HCT116 (cell line): Measurements from ENCODE around the gene TRIM9.

Experiments used
- CEBPB ChIP-seq: IDR thresholded peaks from 2 replicates; pipeline ENCODE4 v1.6.1; 2012; ENCODE audit warnings: low read depth
- EZH2 ChIP-seq: fragments of 200-600 bp; sonication (generic); IDR thresholded peaks from 2 replicates; pipeline ENCODE4 v1.6.1; 2017; ENCODE audit warnings: antibody characterized with exemption, mixed run types
- EZH2phosphoT487 ChIP-seq: fragments of 200-600 bp; IDR thresholded peaks from 2 replicates; pipeline ENCODE4 v1.6.1; 2018; ENCODE audit warnings: antibody characterized with exemption, borderline replicate concordance
- FOSL1 ChIP-seq: IDR thresholded peaks from 2 replicates; pipeline ENCODE4 v1.6.1; 2012; ENCODE audit warnings: low read depth
- POLR2A ChIP-seq: IDR thresholded peaks from 2 replicates; pipeline ENCODE4 v1.7.0; 2011; ENCODE audit warnings: borderline replicate concordance; ENCODE audit not compliant: insufficient read depth, insufficient read length; ENCODE audit errors: extremely low read depth
- POLR2AphosphoS5 ChIP-seq: IDR thresholded peaks from 2 replicates; pipeline ENCODE4 v1.6.1; 2011; ENCODE audit warnings: mild to moderate bottlenecking, low read depth, low read length, moderate library complexity
- REST ChIP-seq: IDR thresholded peaks from 2 replicates; pipeline ENCODE4 v1.6.1; 2012; ENCODE audit warnings: low read depth
- SIN3A ChIP-seq: IDR thresholded peaks from 2 replicates; pipeline ENCODE4 v1.6.1; 2012; ENCODE audit warnings: low read depth
- SP1 ChIP-seq: IDR thresholded peaks from 2 replicates; pipeline ENCODE4 v1.6.1; 2012; ENCODE audit warnings: low read depth
- TCF7L2 ChIP-seq: IDR thresholded peaks from 2 replicates; pipeline ENCODE4 v1.7.0; 2011; ENCODE audit warnings: borderline replicate concordance, inconsistent platforms; ENCODE audit not compliant: insufficient read depth, insufficient read length; ENCODE audit errors: extremely low read depth
- TF ChIP-seq, protein P1 (sequence below), 3 experiments: fragments of 200-600 bp in 1 of 3; sonication (generic) in 1 of 3; IDR thresholded peaks in 2 of 3; conservative IDR thresholded peaks in 1 of 3; 2 replicates each; pipeline ENCODE4 v1.5.1; 2012 to 2017; ENCODE audit warnings: low read depth in 2 of 3, low read length in 2 of 3, antibody characterized with exemption in 1 of 3, borderline replicate concordance in 1 of 3, control low read depth in 1 of 3, mild to moderate bottlenecking in 1 of 3, mixed read lengths in 1 of 3, mixed run types in 1 of 3, moderate library complexity in 1 of 3; ENCODE audit not compliant: insufficient read depth in 1 of 3

DNA sequence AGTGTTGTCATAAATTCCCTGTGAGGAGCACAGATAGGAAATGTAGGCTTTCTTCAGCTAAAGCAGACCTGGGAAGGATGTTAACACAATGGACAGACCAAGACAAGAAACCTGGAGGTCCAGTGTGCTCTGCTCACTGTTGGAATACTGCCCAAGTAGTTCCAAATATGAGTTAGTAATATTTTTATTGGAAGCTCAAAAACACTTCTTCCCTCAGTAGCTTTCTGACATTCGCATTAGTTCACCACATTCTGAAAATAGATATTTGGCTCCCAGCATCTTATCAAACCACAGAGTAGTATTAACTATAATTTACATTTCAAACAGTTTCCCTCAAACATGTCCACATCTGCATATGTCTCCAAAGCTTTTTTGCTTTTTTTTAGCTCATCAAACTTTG is 75.8 kb downstream of the TRIM9 start:
- no peak for TF ChIP-seq EZH2
- no peak for TF ChIP-seq REST
- TF ChIP-seq, protein P1, sequence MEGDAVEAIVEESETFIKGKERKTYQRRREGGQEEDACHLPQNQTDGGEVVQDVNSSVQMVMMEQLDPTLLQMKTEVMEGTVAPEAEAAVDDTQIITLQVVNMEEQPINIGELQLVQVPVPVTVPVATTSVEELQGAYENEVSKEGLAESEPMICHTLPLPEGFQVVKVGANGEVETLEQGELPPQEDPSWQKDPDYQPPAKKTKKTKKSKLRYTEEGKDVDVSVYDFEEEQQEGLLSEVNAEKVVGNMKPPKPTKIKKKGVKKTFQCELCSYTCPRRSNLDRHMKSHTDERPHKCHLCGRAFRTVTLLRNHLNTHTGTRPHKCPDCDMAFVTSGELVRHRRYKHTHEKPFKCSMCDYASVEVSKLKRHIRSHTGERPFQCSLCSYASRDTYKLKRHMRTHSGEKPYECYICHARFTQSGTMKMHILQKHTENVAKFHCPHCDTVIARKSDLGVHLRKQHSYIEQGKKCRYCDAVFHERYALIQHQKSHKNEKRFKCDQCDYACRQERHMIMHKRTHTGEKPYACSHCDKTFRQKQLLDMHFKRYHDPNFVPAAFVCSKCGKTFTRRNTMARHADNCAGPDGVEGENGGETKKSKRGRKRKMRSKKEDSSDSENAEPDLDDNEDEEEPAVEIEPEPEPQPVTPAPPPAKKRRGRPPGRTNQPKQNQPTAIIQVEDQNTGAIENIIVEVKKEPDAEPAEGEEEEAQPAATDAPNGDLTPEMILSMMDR (IDR thresholded peaks at IDR 0.05 in 2 of 3, conservative IDR thresholded peaks at IDR 0.05 in 1 of 3; ENCODE audit: borderline replicate concordance in 1 of 3, insufficient read depth in 1 of 3, low read depth in 2 of 3, low read length in 2 of 3), result no peak
- no peak for TF ChIP-seq TCF7L2
- no peak for TF ChIP-seq SP1
- no peak for TF ChIP-seq FOSL1
- no peak for TF ChIP-seq POLR2A
- no peak for TF ChIP-seq SIN3A
- TF ChIP-seq POLR2AphosphoS5, result no peak
- no peak for TF ChIP-seq CEBPB
- TF ChIP-seq EZH2phosphoT487, result no peak
